OCI-LY7 (cell line): ENCODE measurements around the gene ADNP2. TPM values are rescaled to one million over a fixed set of nuclear protein-coding genes. Genes with fewer than 3 reads are reported as not detected.
A peak's percentile ranks its signal among the peaks of the same experiment; 100 is the strongest.

Experiments
- BruUV-seq: library from RNA; stranded (reverse); fragments of 400-500 nt; replicated peaks from 2 replicates; lab custom pipeline; 2021; lab: Mats Ljungman, UMichigan
- CTCF ChIA-PET: fragments of 300-600 bp; sonication (Branson Sonifier 250); formaldehyde crosslinking; loops from one replicate; lab custom pipeline; 2022; ENCODE audit warnings: antibody characterized with exemption; ENCODE audit not compliant: unreplicated experiment; lab: Charles Lee
- POLR2A ChIA-PET: fragments of 300-600 bp; sonication (Branson Sonifier 250); formaldehyde crosslinking; loops from one replicate; lab custom pipeline; 2022; ENCODE audit warnings: antibody characterized with exemption; lab: Charles Lee
- DNase-seq: peaks from one replicate; pipeline ENCODE4 v3.0.0-alpha.2; 2015; ENCODE audit warnings: low spot score
- H2AFZ ChIP-seq: fragments of 200-600 bp; sonication (generic), shearing (Covaris generic); 2 replicates; pipeline ENCODE4 v1.6.1; 2014; ENCODE audit warnings: mild to moderate bottlenecking, antibody characterized with exemption, low read length, moderate library complexity
- H3K27ac ChIP-seq: fragments of 200-600 bp; sonication (generic); 2 replicates; pipeline ENCODE4 v1.5.1; 2014; ENCODE audit warnings: mixed run types, low read depth, mild to moderate bottlenecking, moderate library complexity, low read length, inconsistent platforms; ENCODE audit not compliant: poor library complexity, severe bottlenecking
- H3K36me3 ChIP-seq: fragments of 200-600 bp; sonication (generic); 2 replicates; pipeline ENCODE4 v1.6.1; 2014; ENCODE audit warnings: mild to moderate bottlenecking, antibody characterized with exemption, low read length, moderate library complexity, mixed read lengths; ENCODE audit not compliant: insufficient read depth
- H3K4me1 ChIP-seq: fragments of 200-600 bp; sonication (generic); 2 replicates; pipeline ENCODE4 v1.5.1; 2014; ENCODE audit warnings: mild to moderate bottlenecking, low read length; ENCODE audit not compliant: insufficient read depth, poor library complexity, severe bottlenecking
- H3K4me2 ChIP-seq: fragments of 200-600 bp; sonication (generic); 2 replicates; pipeline ENCODE4 v1.6.1; 2014; ENCODE audit warnings: mild to moderate bottlenecking, low read length
- H3K4me3 ChIP-seq: fragments of 200-600 bp; sonication (generic); 2 replicates; pipeline ENCODE4 v1.5.1; 2014; ENCODE audit warnings: mild to moderate bottlenecking, low read depth, low read length; ENCODE audit not compliant: poor library complexity, severe bottlenecking
- H3K79me2 ChIP-seq: fragments of 200-600 bp; sonication (generic); 2 replicates; pipeline ENCODE4 v1.6.1; 2016; ENCODE audit warnings: low read depth, mild to moderate bottlenecking, low read length, moderate library complexity, mixed read lengths; ENCODE audit not compliant: insufficient read depth
- H3K9me2 ChIP-seq: fragments of 200-600 bp; sonication (generic); 2 replicates; pipeline ENCODE4 v1.6.1; 2016; ENCODE audit warnings: mild to moderate bottlenecking, low read length, mixed read lengths; ENCODE audit not compliant: insufficient read depth
- H3K9me3 ChIP-seq: fragments of 200-600 bp; sonication (generic); 2 replicates; pipeline ENCODE4 v1.6.1; 2014; ENCODE audit warnings: mild to moderate bottlenecking, mixed run types, low read length, mixed read lengths
- H4K20me1 ChIP-seq: fragments of 200-600 bp; sonication (generic); 2 replicates; pipeline ENCODE4 v1.6.1; 2014; ENCODE audit warnings: mild to moderate bottlenecking, antibody characterized with exemption, low read length, moderate library complexity, mixed read lengths; ENCODE audit not compliant: insufficient read depth
- EZH2phosphoT487 ChIP-seq: fragments of 200-600 bp; sonication (generic); IDR thresholded peaks from 2 replicates; pipeline ENCODE4 v1.6.1; 2018; ENCODE audit warnings: low read depth, borderline replicate concordance, mild to moderate bottlenecking, mixed run types, antibody characterized with exemption, low read length, moderate library complexity, mixed read lengths
- intact Hi-C: fragments of 100-400 bp; cut with micrococcal nuclease; formaldehyde crosslinking; loops from one replicate; pipeline ENCODE4 v1.10.0; 2022; ENCODE audit not compliant: unreplicated experiment
- total RNA-seq, 2 experiments: library from RNA; depleted of rRNA in 1 of 2; stranded (reverse); fragments of >200 nt in 1 of 2; shearing (Covaris generic) in 1 of 2; gene quantifications; 2 replicates each; pipeline ENCODE4 v1.2.3, GENCODE V29; 2014 to 2022
- TF ChIP-seq, protein P1 (sequence below): fragments of 200-600 bp; sonication (generic); conservative IDR thresholded peaks from 2 replicates; pipeline ENCODE4 v1.5.1; 2014; ENCODE audit warnings: mild to moderate bottlenecking, antibody characterized with exemption, low read length, moderate library complexity, mixed read lengths

The ADNP2 gene
- total RNA-seq, 2 experiments from 2014 or later, result 14.0 to 14.9 TPM

GRCh38 chr18:80132180-80132812, 23.2 kb downstream of the ADNP2 start:
- no peak for TF ChIP-seq EZH2phosphoT487
- TF ChIP-seq, protein P1, sequence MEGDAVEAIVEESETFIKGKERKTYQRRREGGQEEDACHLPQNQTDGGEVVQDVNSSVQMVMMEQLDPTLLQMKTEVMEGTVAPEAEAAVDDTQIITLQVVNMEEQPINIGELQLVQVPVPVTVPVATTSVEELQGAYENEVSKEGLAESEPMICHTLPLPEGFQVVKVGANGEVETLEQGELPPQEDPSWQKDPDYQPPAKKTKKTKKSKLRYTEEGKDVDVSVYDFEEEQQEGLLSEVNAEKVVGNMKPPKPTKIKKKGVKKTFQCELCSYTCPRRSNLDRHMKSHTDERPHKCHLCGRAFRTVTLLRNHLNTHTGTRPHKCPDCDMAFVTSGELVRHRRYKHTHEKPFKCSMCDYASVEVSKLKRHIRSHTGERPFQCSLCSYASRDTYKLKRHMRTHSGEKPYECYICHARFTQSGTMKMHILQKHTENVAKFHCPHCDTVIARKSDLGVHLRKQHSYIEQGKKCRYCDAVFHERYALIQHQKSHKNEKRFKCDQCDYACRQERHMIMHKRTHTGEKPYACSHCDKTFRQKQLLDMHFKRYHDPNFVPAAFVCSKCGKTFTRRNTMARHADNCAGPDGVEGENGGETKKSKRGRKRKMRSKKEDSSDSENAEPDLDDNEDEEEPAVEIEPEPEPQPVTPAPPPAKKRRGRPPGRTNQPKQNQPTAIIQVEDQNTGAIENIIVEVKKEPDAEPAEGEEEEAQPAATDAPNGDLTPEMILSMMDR, result no peak
- H2AFZ ChIP-seq, result no peak overlapping the region
- ChIA-PET CTCF (no interaction called here), POLR2A (interaction anchor here (0.6 kb wide), 1 partner anchor 9 kb away, joined by 4 read pairs; no protein-coding TSS in a partner anchor)
- no peaks in the 10 kb centered on the region for H3K4me1 ChIP-seq
- H3K9me3 ChIP-seq, result no peaks in the 10 kb centered on the region
- BruUV-seq, result TSS peak; percentile 28
- H3K36me3 ChIP-seq, result peaks cover 66% of the 10 kb centered on the region
- DNase-seq, result no peak
- H3K4me2 ChIP-seq, result no peak overlapping the region
- no peaks in the 10 kb centered on the region for H4K20me1 ChIP-seq
- intact Hi-C loops, result no loop called here
- no peak overlapping the region for H3K4me3 ChIP-seq
- no peaks in the 10 kb centered on the region for H3K9me2 ChIP-seq
- no peak overlapping the region for H3K27ac ChIP-seq
- peaks cover 27% of the 10 kb centered on the region for H3K79me2 ChIP-seq

DNA sequence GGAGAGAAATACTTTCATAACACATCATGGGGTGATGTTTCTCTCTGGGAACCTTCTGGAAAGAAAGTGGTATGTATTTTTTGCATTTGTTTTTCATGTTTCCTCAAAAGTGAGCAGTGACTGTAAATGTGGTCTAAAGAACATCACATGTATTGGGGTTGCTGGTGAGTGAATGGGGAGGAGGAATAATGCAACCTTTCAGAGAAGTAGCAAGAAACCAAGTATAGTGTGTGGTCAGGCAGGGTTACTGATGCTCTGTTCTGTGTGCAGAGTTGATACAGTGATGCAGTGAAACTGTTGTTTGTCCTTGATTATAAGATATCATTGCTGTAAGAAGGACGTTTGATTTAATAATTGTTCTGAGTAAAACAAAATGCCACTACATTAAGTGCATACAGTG, 24.1 kb downstream of the ADNP2 start:
- Histone ChIP-seq H2AFZ (no peak overlapping the region), H3K4me1 (no peaks in the 10 kb centered on the region), H3K9me3 (no peaks in the 10 kb centered on the region), H3K4me3 (no peak overlapping the region), H3K27ac (no peak overlapping the region), H3K79me2 (peaks cover 18% of the 10 kb centered on the region), H3K36me3 (peaks cover 66% of the 10 kb centered on the region), H3K4me2 (no peak overlapping the region), H3K9me2 (no peaks in the 10 kb centered on the region), H4K20me1 (no peaks in the 10 kb centered on the region)
- intact Hi-C loops, result no loop called here
- no peak for DNase-seq
- TF ChIP-seq, protein P1, result no peak
- TF ChIP-seq EZH2phosphoT487, result no peak
- CTCF ChIA-PET, result no interaction called here
- no TSS peak for BruUV-seq
- POLR2A ChIA-PET, result interaction anchor here (0.6 kb wide), 1 partner anchor 8 kb away, joined by 4 read pairs; no protein-coding TSS in a partner anchor

- CTCF ChIA-PET, result no interaction called here
- no peaks in the 10 kb centered on the region for H3K4me1 ChIP-seq
Measured at GRCh38 chr18:80135136-80135535, 26.1 kb downstream of the ADNP2 start.

More at GRCh38 chr18:80135136-80135535, 26.1 kb downstream of the ADNP2 start:
- TF ChIP-seq EZH2phosphoT487, result no peak
- TF ChIP-seq, protein P1, result no peak
- Histone ChIP-seq H4K20me1 (no peaks in the 10 kb centered on the region), H3K4me3 (no peak overlapping the region), H3K4me2 (no peak overlapping the region), H3K9me3 (no peaks in the 10 kb centered on the region), H3K27ac (no peak overlapping the region), H3K79me2 (peaks cover 1% of the 10 kb centered on the region; the same call in 1 of the 2 replicates), H3K36me3 (peaks cover 82% of the 10 kb centered on the region), H3K9me2 (no peaks in the 10 kb centered on the region), H2AFZ (no peak overlapping the region)
- POLR2A ChIA-PET, result no interaction called here
- no TSS peak for BruUV-seq
- no peak for DNase-seq
- intact Hi-C loops, result no loop called here
